IPS-NIHi7 (cell line): ENCODE results near the gene APOA5.

ENCODE experiments used
- DNase-seq: peaks from one replicate; pipeline ENCODE4 v3.0.0; 2012; ENCODE audit warnings: mixed read lengths; ENCODE audit errors: extremely low spot score

APOA5 gene

GRCh38 chr11:116800610-116801009, 8.9 kb upstream of the APOA5 start:
- DNase-seq, result no peak

GRCh38 chr11:116798368-116798767, 6.7 kb upstream of the APOA5 start:
- no peak for DNase-seq

- no peak for DNase-seq
Observed at GRCh38 chr11:116797816-116798215, 6.1 kb upstream of the APOA5 start.

GRCh38 chr11:116796548-116796947, 4.9 kb upstream of the APOA5 start:
- no peak for DNase-seq

GRCh38 chr11:116794851-116795250, 3.2 kb upstream of the APOA5 start:
- DNase-seq, result no peak

GRCh38 chr11:116793772-116794097, 2.1 kb upstream of the APOA5 start:
- no peak for DNase-seq

- DNase-seq, result no peak
Observed at GRCh38 chr11:116792869-116793771, 1.4 kb upstream of the APOA5 start.

GRCh38 chr11:116792144-116792868, 627 bp upstream of the APOA5 start:
- no peak for DNase-seq

- DNase-seq, result peak; percentile 97
Observed at GRCh38 chr11:116791002-116791812, 472 bp downstream of the APOA5 start.

GRCh38 chr11:116790167-116791001, 1.3 kb downstream of the APOA5 start:
- DNase-seq, result no peak

GRCh38 chr11:116788975-116789374, 2.7 kb downstream of the APOA5 start:
- no peak for DNase-seq

GRCh38 chr11:116788534-116788933, 3.1 kb downstream of the APOA5 start:
- no peak for DNase-seq

GRCh38 chr11:116787786-116788486, 3.7 kb downstream of the APOA5 start, which contains the start of gene ZPR1:
ZPR1 (minus strand) TSS chr11:116788023; CDS start chr11:116787990, 33 bp downstream.
- peak; percentile 86 for DNase-seq

GRCh38 chr11:116787436-116787785, 4.3 kb downstream of the APOA5 start:
- DNase-seq, result no peak

GRCh38 chr11:116786966-116787365, 4.7 kb downstream of the APOA5 start:
- DNase-seq, result no peak

- DNase-seq, result no peak
Observed at GRCh38 chr11:116786326-116786725, 5.4 kb downstream of the APOA5 start.

GRCh38 chr11:116782728-116783127, 9.0 kb downstream of the APOA5 start:
- DNase-seq, result no peak

GRCh38 chr11:116778556-116778955, 13.1 kb downstream of the APOA5 start:
- no peak for DNase-seq

GRCh38 chr11:116777056-116777455, 14.6 kb downstream of the APOA5 start:
- DNase-seq, result no peak

- no peak for DNase-seq
Observed at GRCh38 chr11:116776522-116776984, 15.1 kb downstream of the APOA5 start.

GRCh38 chr11:116775975-116776374, 15.7 kb downstream of the APOA5 start:
- DNase-seq, result no peak
